ENCODE data around the gene THRA. TPM values are rescaled to one million over a fixed set of nuclear protein-coding genes. Genes with fewer than 3 reads are reported as not detected.

Gene THRA
- total and polyA plus RNA-seq, 9 of the 15 experiments (the other 6 are each of a cell fraction or from before 2014, with no cell fraction given) = 0.34 to 23.4 (median 12.7) TPM

- TF ChIP-seq MXD1 (CRISPR knock-in tag; IDR thresholded peaks at IDR 0.05; ENCODE audit: borderline replicate concordance, poor library complexity, severe bottlenecking) = no peak
- TF ChIP-seq, protein P1, sequence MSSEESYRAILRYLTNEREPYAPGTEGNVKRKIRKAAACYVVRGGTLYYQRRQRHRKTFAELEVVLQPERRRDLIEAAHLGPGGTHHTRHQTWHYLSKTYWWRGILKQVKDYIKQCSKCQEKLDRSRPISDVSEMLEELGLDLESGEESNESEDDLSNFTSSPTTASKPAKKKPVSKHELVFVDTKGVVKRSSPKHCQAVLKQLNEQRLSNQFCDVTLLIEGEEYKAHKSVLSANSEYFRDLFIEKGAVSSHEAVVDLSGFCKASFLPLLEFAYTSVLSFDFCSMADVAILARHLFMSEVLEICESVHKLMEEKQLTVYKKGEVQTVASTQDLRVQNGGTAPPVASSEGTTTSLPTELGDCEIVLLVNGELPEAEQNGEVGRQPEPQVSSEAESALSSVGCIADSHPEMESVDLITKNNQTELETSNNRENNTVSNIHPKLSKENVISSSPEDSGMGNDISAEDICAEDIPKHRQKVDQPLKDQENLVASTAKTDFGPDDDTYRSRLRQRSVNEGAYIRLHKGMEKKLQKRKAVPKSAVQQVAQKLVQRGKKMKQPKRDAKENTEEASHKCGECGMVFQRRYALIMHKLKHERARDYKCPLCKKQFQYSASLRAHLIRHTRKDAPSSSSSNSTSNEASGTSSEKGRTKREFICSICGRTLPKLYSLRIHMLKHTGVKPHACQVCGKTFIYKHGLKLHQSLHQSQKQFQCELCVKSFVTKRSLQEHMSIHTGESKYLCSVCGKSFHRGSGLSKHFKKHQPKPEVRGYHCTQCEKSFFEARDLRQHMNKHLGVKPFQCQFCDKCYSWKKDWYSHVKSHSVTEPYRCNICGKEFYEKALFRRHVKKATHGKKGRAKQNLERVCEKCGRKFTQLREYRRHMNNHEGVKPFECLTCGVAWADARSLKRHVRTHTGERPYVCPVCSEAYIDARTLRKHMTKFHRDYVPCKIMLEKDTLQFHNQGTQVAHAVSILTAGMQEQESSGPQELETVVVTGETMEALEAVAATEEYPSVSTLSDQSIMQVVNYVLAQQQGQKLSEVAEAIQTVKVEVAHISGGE (CRISPR knock-in tag; IDR thresholded peaks at IDR 0.05) = no peak
- no peak for TF ChIP-seq RAD21 (CRISPR knock-in tag; conservative IDR thresholded peaks at IDR 0.05 in 1 of 2, IDR thresholded peaks at IDR 0.05 in 1 of 2)
- TF ChIP-seq GTF2A2 (tag; IDR thresholded peaks at IDR 0.05) = no peak
- no peak for TF ChIP-seq ZNF316 (IDR thresholded peaks at IDR 0.05)
- no peak for TF ChIP-seq ZNF121 (CRISPR knock-in tag; conservative IDR thresholded peaks at IDR 0.05)
- TF ChIP-seq ZNF24 (IDR thresholded peaks at IDR 0.05) = no peak
- no peak for TF ChIP-seq ZNF507 (tag; conservative IDR thresholded peaks at IDR 0.05)
- no peak for TF ChIP-seq ZNF785 (CRISPR knock-in tag; IDR thresholded peaks at IDR 0.05)
- TF ChIP-seq, protein P2, sequence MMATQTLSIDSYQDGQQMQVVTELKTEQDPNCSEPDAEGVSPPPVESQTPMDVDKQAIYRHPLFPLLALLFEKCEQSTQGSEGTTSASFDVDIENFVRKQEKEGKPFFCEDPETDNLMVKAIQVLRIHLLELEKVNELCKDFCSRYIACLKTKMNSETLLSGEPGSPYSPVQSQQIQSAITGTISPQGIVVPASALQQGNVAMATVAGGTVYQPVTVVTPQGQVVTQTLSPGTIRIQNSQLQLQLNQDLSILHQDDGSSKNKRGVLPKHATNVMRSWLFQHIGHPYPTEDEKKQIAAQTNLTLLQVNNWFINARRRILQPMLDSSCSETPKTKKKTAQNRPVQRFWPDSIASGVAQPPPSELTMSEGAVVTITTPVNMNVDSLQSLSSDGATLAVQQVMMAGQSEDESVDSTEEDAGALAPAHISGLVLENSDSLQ (IDR thresholded peaks at IDR 0.05) = no peak
Observed at GRCh38 chr17:40060887-40061608, 1.7 kb upstream of the THRA start (continued).

Measured in K562 (cell line).